ENCODE data around the gene IMMP2L. TPM values are rescaled to one million over a fixed set of nuclear protein-coding genes. Genes with fewer than 3 reads are reported as not detected.

Gene IMMP2L
- total RNA-seq, 4 donors from 2014 or later = 8.3 to 19.2 (median 17.8) TPM

- DNase-seq (no peak), ATAC-seq (no peak)
- Histone ChIP-seq H3K9me3 (peaks cover 0 to 6% (median 0%) of the 10 kb centered on the region in 3 donors), H3K4me1 (no peaks in the 10 kb centered on the region), H3K27ac (no peak overlapping the region), H3K4me3 (no peak overlapping the region), H3K36me3 (no peaks in the 10 kb centered on the region), H3K27me3 (no peaks in the 10 kb centered on the region)
- intact Hi-C loops (cut with DNase I; ENCODE audit: low total_unique reads) (no loop called here), in situ Hi-C loops (cut with MboI; ENCODE audit: low sequenced_read_pairs in 4 of 4) (no loop called here)
- TF ChIP-seq, protein P1, sequence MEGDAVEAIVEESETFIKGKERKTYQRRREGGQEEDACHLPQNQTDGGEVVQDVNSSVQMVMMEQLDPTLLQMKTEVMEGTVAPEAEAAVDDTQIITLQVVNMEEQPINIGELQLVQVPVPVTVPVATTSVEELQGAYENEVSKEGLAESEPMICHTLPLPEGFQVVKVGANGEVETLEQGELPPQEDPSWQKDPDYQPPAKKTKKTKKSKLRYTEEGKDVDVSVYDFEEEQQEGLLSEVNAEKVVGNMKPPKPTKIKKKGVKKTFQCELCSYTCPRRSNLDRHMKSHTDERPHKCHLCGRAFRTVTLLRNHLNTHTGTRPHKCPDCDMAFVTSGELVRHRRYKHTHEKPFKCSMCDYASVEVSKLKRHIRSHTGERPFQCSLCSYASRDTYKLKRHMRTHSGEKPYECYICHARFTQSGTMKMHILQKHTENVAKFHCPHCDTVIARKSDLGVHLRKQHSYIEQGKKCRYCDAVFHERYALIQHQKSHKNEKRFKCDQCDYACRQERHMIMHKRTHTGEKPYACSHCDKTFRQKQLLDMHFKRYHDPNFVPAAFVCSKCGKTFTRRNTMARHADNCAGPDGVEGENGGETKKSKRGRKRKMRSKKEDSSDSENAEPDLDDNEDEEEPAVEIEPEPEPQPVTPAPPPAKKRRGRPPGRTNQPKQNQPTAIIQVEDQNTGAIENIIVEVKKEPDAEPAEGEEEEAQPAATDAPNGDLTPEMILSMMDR (IDR thresholded peaks at IDR 0.05 in 4 of 5, conservative IDR thresholded peaks at IDR 0.05 in 1 of 5) = no peak
- TF ChIP-seq POLR2A (IDR thresholded peaks at IDR 0.05) = no peak
These were observed 811.2 kb downstream of the IMMP2L start for GRCh38 chr7:110750931-110751605.

DNA sequence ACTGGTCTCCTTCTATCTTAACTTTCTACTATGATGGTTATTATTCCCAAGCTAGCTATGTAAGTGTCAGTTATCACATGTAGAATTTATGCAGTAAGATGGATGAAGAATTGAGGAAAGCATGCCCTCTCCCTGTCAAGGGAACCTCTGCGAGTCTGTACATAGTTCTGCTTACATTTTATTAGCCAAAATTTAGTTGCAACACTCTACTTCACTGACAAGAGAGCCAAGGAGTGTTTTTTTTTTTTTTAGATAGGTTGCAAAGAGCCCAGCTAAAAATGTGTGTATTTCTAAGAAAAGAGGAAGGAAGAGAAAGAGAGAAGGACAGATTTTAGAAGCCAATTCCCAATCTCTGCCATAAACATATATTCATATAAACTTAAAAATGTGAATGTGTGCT, 829.1 kb downstream of the IMMP2L start:
- no peaks in the 10 kb centered on the region for H3K27me3 ChIP-seq
- intact Hi-C loops (cut with DNase I; ENCODE audit: low total_unique reads) = no loop called here
- H3K36me3 ChIP-seq = no peaks in the 10 kb centered on the region
- no peaks in the 10 kb centered on the region for H3K4me1 ChIP-seq
- ATAC-seq = no peak
- in situ Hi-C loops (cut with MboI; ENCODE audit: low sequenced_read_pairs in 4 of 4) = no loop called here
- TF ChIP-seq, protein P1 (IDR thresholded peaks at IDR 0.05 in 4 of 5, conservative IDR thresholded peaks at IDR 0.05 in 1 of 5) = no peak
- no peak for TF ChIP-seq POLR2A (IDR thresholded peaks at IDR 0.05)
- no peaks in the 10 kb centered on the region for H3K9me3 ChIP-seq
- DNase-seq = no peak
- H3K4me3 ChIP-seq = no peak overlapping the region
- H3K27ac ChIP-seq = no peak overlapping the region

DNA sequence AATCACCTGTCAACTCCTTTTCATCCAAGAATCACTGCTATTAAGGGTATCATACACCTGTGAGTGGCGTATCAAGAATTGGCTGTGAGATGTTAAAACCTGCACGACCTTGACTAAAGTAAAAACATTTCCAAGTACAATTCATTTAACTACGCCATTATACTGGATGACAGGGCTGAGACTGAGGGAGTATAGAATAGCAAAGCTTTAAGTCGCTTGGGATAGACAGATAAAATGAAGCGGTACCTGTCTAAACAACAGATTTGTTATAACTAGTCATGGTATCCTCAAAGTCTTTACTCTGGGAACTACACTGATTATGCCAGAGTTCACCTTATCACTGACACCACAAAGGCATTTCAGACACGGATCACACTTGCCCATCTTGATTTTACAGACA, 837.5 kb downstream of the IMMP2L start:
- intact Hi-C loops (cut with DNase I; ENCODE audit: low total_unique reads) (no loop called here), in situ Hi-C loops (cut with MboI; ENCODE audit: low sequenced_read_pairs in 4 of 4) (no loop called here)
- H3K4me1 ChIP-seq = no peaks in the 10 kb centered on the region
- no peak for TF ChIP-seq POLR2A (IDR thresholded peaks at IDR 0.05)
- TF ChIP-seq, protein P1 (IDR thresholded peaks at IDR 0.05 in 4 of 5, conservative IDR thresholded peaks at IDR 0.05 in 1 of 5) = no peak
- ATAC-seq = no peak
- no peak overlapping the region for H3K27ac ChIP-seq
- no peak overlapping the region for H3K4me3 ChIP-seq
- no peaks in the 10 kb centered on the region for H3K36me3 ChIP-seq
- no peaks in the 10 kb centered on the region for H3K27me3 ChIP-seq
- DNase-seq = no peak
- H3K9me3 ChIP-seq = no peaks in the 10 kb centered on the region

DNA sequence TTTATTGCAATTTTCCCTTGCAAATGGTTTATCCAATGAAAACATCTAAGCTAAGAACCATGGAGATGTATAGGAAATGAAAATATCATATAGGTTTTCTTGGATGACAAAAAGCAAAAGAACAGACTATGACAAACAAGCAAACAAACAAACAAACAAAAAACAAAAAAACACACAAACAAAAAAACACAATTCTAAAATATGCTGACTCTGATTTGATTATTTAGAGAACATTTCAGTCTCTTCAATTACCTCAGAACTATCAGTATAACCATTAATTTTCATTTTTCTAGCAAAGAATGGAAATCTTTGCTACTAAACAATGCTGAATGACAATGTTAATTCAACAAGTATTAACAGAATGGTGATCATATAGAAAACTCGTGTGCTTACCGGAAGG, 840.9 kb downstream of the IMMP2L start:
- TF ChIP-seq POLR2A (IDR thresholded peaks at IDR 0.05) = no peak
- TF ChIP-seq, protein P1 (IDR thresholded peaks at IDR 0.05 in 4 of 5, conservative IDR thresholded peaks at IDR 0.05 in 1 of 5) = no peak
- intact Hi-C loops (cut with DNase I; ENCODE audit: low total_unique reads) (no loop called here), in situ Hi-C loops (cut with MboI; ENCODE audit: low sequenced_read_pairs in 4 of 4) (no loop called here)
- H3K27me3 ChIP-seq = no peaks in the 10 kb centered on the region
- no peak overlapping the region for H3K4me3 ChIP-seq
- ATAC-seq (no peak), DNase-seq (no peak)
- H3K9me3 ChIP-seq = no peaks in the 10 kb centered on the region
- H3K4me1 ChIP-seq = no peaks in the 10 kb centered on the region
- no peaks in the 10 kb centered on the region for H3K36me3 ChIP-seq
- no peak overlapping the region for H3K27ac ChIP-seq

GRCh38 chr7:110720626-110721025, 841.7 kb downstream of the IMMP2L start:
- Histone ChIP-seq H3K4me1 (no peaks in the 10 kb centered on the region), H3K9me3 (no peaks in the 10 kb centered on the region), H3K27ac (no peak overlapping the region), H3K4me3 (no peak overlapping the region), H3K27me3 (no peaks in the 10 kb centered on the region), H3K36me3 (no peaks in the 10 kb centered on the region)
- intact Hi-C loops (cut with DNase I; ENCODE audit: low total_unique reads) = no loop called here
- DNase-seq (no peak), ATAC-seq (no peak)
- no peak for TF ChIP-seq POLR2A (IDR thresholded peaks at IDR 0.05)
- TF ChIP-seq, protein P1 (IDR thresholded peaks at IDR 0.05 in 4 of 5, conservative IDR thresholded peaks at IDR 0.05 in 1 of 5) = no peak
- in situ Hi-C loops (cut with MboI; ENCODE audit: low sequenced_read_pairs in 4 of 4) = no loop called here

All from gastrocnemius medialis (tissue), 4 donors.